RCC 7860 (cell line): Measurements from ENCODE around the gene HOXA13.
A peak's percentile ranks its signal among the peaks of the same experiment; 100 is the strongest.

Source experiments
- DNase-seq: peaks from one replicate; pipeline ENCODE4 v3.0.0-alpha.2; 2015; ENCODE audit warnings: low spot score
- FAIRE-seq: peaks from 2 replicates; lab custom pipeline; 2012; peaks lifted over from hg19 to GRCh38; lab: Jason Lieb, UNC

Gene HOXA13

DNA sequence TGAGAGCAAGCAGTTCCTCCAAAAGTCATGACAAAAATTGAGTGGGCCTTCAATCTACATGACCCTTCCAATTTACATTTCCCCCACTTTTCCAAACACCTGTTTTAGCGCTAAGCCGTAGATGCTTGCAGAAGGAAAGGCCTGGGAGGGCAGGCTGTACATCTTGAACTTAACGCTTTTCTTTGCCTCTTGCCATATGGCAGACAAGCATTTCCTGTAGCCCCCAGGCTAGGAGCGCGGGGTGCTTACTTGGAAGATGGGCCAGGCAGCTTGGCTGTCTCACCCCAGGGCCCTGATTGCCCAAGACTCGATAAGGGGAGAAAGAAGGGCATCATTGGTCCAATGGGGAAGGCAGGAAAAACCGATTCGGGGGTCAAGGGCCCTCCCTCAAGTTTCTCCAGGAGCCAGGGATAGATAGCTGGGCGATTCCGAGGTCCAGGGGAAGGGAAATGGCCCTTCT, 27.5 kb downstream of the HOXA13 start:
- FAIRE-seq: no peak
- peak; percentile 41 for DNase-seq

DNA sequence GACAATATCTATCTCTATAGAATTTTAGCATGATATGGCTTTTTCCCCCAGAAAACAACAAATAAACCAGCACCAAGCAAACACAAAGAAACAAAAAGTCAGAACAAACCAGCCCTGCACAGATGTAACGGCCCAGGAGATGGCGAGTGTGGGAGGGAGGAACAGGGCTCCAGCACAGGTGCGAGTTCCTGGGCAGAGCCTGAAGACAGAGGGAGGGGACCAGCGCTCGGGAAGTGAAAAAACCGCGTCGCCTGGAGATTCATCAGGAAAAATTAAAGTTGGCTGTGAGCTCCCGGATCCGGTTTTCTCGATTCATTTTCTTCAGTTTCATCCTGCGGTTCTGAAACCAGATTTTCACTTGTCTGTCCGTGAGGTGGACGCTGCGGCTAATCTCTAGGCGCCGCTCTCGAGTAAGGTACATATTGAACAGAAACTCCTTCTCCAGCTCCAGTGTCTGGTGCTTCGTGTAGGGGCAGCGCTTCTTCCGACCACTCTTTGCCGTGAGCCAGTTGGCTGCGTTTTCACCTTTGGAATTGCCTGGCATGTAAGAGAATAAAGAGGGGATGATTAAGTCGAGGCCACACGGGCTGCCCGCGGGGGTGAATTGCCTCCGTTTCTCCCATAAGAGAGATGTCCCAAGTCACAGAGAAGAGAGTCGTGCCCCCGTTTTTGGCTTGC, 28.1 kb downstream of the HOXA13 start:
- peak; percentile 51 for DNase-seq

DNA sequence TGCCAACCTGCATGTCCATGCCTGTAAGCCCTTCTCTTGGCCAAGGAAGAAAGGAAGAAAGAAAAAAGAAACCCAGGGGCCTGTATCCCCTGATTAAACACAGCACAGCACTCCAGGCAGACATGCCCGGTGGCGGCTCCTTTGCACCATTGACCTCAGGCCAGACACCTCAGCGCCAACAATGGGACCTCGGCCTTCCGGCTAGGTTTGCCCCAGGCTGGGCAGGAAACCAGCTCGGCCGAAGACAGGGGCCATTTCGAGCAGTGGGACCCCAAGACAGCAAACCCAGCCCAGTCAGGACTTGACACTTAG, 28.6 kb downstream of the HOXA13 start:
- no peak for FAIRE-seq

More for the DNA sequence above, 28.1 kb downstream of the HOXA13 start:
- no peak for FAIRE-seq

DNA sequence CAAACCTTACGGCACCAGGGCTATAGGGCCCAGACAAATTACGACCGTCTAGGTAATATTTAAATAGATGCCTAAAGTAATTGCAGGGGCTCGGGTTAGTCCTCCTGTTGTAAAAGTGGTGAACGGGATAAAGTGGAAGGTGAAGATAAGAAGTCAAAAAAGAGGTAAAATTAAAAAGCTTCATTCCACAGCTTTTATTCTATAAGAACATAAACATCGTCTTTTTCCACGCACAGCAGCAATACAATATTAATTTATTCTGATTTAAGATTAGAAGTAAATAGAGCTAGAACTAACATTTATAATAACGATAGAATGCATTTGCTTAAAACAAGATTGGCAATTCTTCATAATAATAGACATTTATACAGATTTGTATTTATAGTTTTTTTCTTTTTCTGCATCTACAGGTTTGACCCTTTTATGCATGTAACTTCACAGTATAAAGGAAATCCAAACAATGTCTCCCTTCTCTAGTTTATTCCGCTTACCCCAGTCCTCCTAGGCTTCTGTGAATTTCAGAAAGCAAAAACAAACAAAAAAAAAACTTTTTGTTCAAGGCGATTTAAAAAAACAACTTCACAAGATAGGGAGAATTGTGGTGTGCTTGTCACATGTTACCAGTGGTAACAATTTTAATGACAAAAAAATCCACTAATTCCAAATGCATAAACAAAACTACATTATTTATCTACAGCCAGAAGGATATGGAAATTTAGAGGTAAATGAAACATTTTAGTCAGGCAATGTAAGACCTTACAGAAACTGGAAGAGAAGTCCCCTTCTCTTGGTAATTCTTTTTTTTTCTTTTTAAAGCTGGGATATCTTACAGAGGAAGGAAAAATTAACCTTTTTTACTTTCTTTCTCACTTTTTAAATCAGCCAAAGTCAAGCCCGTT, 29.2 kb downstream of the HOXA13 start:
- DNase-seq (peak; percentile 17), FAIRE-seq (peak; percentile 77)

More for the DNA sequence above, 28.6 kb downstream of the HOXA13 start:
- DNase-seq: peak; percentile 61

DNA sequence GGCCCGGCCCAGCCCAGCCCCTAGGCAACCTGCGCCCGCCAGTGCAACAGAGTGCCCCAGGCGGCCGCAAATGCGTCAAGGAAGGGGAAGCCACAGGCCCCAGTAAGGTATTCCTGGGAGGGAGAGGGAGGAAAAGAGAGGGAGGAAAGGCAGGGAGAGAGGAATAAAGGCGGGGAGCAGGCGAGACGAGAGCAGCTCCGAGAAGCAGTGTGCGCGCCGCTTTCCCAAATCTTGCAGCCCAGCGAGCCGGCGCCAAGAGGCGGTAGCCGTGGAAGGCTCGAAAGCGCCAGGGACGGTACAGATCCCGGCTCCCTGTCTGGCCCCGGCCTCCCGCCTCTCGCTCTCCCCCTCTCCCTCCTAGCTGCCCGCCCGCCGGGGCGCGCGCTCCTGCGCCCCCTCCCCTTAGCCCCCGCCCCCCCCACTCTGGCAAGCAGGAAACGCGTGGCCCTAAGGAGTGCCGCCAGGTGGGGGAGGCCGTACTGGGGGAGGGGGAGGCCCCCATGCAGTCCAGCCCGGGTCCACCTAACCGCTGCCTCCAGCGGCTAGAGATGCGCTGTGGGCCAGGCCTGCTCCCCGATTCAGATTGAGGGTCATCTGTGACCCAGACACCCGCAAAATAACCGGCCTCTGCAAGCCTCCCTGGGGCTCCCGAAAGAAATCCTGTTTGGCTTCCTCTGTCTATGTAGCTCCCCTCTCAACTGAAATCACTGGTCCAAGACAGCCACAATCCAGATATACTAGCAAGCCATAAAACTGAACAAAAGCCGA, 30.0 kb downstream of the HOXA13 start:
- FAIRE-seq (no peak), DNase-seq (peak; percentile 80)

DNA sequence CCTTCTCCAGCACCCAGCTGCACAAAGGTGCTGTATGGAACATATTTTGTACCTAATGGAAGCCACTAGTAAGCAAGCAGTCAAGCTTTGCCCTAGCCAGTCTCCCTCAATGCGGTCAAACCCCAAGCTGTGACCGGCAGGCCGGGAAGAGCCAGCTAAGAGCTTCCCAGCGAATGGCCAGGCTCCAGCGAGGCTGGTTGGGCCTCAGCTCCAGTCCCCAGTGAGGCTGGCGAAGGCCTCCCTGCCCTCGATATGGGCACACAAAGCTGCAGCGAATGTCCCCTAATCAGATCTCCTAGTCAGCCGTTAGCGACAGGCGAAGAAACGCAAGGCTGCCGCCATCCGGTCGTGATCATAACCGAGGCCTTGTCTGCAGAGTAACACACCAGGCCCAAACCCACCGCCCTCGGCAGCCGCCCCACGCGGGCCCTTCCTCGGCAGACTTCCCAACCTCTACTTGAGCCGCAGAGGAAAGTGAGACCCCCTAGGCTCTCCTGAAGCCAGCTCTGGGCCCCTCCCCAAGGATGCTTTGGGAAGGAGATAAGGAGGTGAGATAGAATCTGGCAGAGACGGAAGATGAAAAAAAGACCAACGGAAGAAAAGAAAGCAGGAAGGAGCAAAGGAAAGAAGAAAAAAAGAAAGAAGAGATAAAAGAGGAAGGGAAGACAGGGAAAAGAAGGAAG, 31.5 kb downstream of the HOXA13 start:
- FAIRE-seq (no peak), DNase-seq (peak; percentile 72)

DNA sequence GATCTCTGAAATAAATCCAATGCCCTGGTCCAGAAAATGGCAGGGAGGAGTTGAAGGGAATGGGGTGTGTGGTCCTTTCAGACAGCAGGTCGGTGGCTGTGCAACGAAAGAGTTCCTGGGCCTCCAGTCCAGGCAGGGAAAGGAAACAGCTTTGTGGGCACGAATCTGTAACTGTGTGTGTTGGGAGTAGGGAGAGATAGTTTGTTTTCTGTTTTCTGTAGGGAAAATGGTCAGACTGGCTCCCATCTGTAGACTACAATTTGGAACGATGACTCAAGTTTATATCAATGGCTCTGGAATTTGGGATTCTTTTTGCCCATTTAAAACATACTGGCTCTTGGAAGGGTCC, 32.0 kb downstream of the HOXA13 start:
- DNase-seq: peak; percentile 60
- FAIRE-seq: no peak

DNA sequence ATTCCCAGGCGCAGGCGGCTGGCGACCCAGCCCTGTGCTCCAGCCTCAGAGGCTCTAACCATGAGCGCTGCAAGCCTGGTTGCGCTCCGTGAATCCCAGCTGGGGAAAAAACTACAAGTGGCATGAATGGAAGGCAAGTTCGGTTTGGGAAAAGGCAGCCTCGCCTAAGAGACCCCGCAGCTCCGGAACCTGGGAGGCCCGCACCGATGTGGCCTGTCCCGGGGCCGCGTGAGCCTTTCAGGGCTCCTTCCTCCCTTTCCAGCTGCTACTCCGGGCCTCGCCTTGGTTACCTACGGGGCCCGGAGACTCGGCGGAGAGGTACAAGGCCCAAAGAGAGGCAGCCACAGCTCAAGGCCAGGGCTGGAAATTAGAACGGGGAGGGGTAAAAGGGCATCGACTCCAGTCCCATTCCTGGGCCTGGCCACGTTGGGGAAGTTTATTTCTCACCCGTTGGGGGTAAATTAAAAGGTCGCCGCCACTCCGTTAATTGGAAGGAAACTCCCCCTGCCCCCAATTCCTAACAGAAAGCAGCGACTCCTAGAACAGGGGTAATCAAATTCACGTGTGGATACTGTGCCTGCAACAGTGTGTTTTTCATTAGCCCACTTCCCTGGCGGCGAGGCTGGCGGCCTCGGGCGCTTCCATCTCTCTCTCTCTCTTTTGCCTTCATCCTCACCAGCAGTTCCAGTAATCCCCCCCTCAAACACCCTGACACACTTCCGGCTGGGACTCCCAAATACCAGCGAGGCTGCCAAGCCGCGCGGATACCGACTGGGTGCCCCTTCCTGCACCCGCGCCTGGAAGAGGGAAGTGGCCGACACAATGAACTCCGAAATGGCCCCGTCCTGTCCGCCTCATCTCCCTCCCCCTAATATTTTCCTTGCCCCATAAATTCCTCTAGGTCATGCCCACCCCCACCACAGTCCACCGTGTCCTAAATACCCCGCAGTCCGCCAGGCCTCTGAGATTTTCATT, 33.1 kb downstream of the HOXA13 start:
- FAIRE-seq: peak; percentile 71
- DNase-seq: peak; percentile 85

DNA sequence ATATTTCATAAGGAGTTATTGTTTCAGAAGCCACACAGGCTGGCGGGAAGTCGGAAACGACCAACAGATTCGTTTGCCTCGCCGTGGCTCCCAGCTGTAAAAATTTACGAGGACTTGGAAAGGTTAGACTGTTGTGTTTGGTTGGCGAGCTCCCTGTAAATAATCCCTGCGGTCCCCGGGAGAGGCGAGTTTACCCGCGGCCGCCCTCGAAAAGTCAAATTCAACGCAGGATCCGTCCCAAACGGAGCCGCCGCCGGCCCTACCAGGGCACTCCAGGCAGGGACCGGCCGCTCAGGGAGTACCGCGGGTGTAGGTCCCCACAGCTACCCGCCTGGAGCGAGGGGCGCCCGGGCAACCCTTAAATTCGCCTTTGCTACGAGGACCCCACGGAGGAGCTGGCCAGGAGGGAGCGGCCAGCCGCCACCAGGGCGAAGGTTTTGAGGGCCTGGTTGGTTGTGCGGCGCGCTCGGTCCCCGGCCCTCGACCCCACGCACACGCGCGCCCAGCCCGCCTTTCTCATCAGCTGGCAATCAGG, 33.8 kb downstream of the HOXA13 start:
- FAIRE-seq (no peak), DNase-seq (peak; percentile 58)

DNA sequence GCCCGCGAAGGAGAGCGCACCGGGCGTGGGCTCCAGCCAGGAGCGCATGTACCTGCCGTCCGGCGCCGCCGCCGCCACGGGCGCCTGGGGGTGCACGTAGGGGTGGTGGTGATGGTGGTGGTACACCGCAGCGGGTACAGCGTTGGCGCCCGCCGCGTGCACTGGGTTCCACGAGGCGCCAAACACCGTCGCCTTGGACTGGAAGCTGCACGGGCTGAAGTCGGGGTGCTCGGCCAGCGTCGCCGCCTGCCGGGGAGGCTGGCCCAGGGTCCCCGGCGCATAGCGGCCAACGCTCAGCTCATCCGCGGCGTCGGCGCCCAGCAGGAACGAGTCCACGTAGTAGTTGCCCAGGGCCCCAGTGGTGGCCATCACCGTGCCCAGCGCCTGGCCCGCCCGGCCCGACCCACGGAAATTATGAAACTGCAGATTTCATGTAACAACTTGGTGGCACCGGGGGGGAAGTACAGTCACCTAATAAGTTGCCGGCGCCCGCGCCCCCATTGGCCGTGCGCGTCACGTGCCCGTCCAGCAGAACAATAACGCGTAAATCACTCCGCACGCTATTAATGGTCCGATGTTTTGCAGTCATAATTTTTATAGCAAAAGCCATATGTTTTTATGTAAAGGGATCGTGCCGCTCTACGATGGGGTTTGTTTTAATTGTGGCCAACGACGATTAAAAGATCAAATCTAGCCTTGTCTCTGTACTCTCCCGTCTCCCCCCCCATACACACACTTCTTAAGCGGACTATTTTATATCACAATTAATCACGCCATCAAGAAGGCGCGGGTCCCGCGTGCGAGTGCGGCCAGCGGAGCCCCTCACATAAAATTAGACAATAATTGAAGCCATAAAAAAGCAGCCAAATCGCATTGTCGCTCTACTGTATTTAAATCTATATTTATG, 34.5 kb downstream of the HOXA13 start, which contains the start of gene HOXA9:
HOXA9 (minus strand) TSS at position 449 of the 907 bp plus-strand sequence; CDS start at position 369, 80 bp downstream.
- DNase-seq (peak; percentile 93), FAIRE-seq (peak; percentile 72)

DNA sequence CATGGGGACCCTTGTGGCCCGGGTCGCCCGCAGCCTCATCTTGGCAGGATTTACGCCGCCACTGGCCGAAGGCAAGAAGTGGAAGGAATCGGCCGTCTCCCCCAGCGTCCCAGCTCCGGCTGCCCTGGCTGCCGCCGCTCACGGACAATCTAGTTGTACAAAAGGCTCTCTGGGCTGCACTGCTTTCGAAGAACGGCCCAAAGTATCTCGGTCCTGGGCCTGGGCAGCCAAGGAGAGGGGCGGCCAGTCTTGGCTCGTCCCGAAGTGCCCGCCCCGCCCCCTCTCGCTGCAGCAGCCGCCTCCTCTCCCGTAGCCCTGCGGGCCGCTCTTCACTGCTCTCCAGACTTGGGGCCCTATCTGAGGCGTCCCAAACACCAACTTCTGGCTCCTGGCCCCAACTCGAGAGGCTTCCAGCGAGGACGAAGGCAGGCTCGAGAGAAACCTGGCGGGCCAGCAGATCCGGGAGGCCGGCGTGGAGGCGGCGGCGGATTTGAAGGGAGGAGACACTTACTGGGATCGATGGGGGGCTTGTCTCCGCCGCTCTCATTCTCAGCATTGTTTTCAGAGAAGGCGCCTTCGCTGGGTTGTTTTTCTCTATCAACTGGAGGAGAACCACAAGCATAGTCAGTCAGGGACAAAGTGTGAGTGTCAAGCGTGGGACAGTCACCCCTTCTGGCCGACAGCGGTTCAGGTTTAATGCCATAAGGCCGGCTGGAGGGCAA, 35.4 kb downstream of the HOXA13 start:
- DNase-seq: peak; percentile 32
- no peak for FAIRE-seq

DNA sequence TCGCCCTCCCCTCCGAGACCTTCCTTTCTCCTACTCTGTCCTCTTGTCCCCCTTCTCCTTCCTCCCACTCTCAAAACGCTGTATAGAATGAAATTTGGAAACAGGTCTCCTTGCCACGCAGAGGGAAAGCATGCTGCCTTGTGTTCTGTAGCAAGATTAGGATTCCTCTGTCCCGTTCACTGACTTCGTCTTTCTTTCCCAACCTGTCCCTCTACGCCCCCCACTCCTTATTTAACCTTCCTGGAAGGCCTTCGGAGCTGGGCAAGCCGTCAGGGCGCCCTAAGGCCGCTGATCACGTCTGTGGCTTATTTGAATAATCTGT, 35.9 kb downstream of the HOXA13 start:
- DNase-seq: peak; percentile 27
- FAIRE-seq: no peak

DNA sequence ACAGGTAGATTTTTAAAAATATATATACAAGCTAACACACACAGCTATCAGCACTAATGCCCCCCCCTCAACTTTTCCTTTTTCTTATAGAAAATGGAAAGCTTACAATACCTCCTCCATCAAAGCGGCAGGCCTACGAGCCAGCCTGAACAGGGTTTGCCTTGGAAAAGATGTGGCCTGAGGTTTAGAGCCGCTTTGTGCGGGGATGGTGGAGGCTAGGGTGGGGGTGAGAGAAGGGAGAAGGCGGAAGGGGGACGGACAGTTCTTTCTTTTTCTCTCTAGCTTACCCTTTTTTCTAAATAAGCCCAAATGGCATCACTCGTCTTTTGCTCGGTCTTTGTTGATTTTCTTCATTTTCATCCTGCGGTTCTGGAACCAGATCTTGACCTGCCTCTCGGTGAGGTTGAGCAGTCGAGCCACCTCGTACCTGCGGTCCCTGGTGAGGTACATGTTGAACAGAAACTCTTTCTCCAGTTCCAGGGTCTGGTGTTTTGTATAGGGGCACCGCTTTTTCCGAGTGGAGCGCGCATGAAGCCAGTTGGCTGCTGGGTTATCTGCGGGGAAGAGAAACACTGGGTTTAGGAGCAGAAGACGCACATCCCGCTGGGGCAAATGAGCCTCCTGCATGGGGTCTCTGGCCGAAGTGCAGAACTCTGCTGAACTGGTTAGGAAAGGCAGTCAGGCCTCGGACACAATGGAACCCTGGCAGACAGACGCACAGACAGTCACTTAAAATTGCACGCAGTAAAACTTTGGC, 36.4 kb downstream of the HOXA13 start:
- FAIRE-seq (no peak), DNase-seq (peak; percentile 12)

DNA sequence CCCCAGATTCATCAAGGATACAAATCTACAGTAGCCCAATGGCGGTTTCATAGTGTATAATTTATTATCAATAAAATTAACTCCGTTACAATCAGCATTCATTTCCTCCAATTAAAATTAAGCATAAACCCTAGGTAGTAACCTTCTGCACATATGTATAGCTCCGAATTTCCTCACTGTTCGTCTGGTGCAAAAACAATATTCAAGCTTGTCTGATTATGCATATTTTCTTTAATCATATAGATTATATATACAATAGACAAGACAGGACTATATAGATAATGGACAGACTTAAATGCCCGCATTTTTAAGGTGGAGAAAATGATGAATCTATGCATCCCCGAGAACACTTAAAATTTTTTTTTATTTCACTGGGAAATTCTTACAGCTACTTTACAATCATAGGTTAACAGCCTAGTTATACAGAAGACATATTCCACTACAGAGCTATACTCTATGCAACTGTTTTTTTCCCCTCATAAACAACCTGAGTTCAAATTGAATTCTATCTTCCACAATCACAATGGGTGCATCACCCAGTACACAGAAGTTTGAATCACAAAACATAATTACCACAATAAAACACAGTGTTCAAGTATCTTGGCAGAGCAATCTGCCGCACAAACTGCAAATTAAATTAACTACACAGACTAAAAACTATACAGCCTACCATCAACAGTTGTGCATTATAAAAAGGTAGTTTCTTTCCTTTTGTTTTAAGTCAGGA, 37.2 kb downstream of the HOXA13 start:
- DNase-seq (peak; percentile 29), FAIRE-seq (peak; percentile 46)

DNA sequence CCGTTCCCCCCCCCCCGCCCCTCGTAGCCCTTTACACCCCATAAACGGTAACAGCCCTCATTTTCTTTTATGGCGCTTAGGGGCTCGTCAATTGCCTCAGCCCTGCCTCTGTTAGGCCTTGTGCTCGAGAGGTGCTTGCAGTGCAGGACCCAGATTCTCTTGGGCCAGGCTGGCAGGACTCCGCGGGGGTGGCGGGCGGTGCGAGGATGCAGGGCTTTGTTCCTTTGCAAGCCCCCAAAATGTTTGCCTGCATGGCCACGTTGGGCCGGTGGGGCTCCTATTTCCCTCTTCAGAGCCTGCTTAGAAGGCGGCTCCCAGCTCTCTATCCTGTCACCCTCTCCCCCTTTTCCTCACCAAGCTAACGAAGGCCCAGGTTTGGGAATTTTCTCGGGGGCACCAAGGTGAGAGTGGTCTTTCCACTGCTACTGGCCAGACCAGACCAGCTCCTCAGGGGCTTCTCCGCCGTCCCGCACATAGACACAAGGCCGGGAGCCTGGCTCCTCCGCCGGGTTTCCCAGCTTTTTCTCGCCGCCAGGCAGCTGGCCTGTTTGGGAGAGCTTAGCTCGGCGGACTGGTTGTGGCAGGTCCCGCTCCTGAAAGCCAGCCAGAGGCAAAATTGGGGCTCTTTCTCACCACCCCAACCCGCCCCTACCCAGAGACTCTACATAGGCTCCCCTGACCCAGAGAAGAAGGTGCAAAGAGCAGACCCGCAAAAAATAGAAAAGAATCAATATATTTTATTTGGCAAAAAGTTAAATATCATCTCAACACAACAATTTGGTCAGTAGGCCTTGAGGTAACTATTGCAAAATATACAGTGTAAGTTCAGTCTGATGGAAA, 38.0 kb downstream of the HOXA13 start:
- no peak for FAIRE-seq

More for the DNA sequence above, 38.0 kb downstream of the HOXA13 start:
- peak; percentile 20 for DNase-seq
